Natural killer cell treated with Interleukin-12 subunit alpha and Interleukin-12 subunit beta and Interleukin-15 and Interleukin-18, amount 100 ng/mL, for 72 hours (primary cell): Measurements from ENCODE around the gene C5orf47. TPM values are rescaled to one million over a fixed set of nuclear protein-coding genes. Genes with fewer than 3 reads are reported as not detected.

Source experiments
- ATAC-seq, 2 donors: fragments of 150-1000 bp; cut with Tn5 transposase in 1 of 2; sonication (Bioruptor Pico), chemical (Tn5 transposase) in 1 of 2; 2 replicates each; pipeline ENCODE4 v1.10.0; 2021
- DNase-seq: peaks from one replicate; pipeline ENCODE4 v3.0.0; 2022; ENCODE audit warnings: low spot score
- H3K27ac Mint-ChIP-seq, 2 donors: 1 replicate in 1 of 2; 2 replicates in 1 of 2; pipeline ENCODE4 v1.8.0; 2022; ENCODE audit warnings: mixed read lengths in 2 of 2, mild to moderate bottlenecking in 1 of 2, moderate library complexity in 1 of 2
- H3K27me3 Mint-ChIP-seq, 2 donors: 1 replicate in 1 of 2; 2 replicates in 1 of 2; pipeline ENCODE4 v1.8.0; 2022; ENCODE audit warnings: mixed read lengths in 2 of 2
- H3K36me3 Mint-ChIP-seq: one replicate; pipeline ENCODE4 v1.8.0; 2022; ENCODE audit warnings: mixed read lengths
- H3K4me1 Mint-ChIP-seq, 2 donors: 1 replicate in 1 of 2; 2 replicates in 1 of 2; pipeline ENCODE4 v1.8.0; 2022; ENCODE audit warnings: low read depth in 2 of 2, mixed read lengths in 2 of 2, mild to moderate bottlenecking in 1 of 2
- H3K4me3 Mint-ChIP-seq: one replicate; pipeline ENCODE4 v1.8.0; 2022; ENCODE audit warnings: mixed read lengths
- H3K9me3 Mint-ChIP-seq: 2 replicates; pipeline ENCODE4 v1.8.0; 2022; ENCODE audit warnings: mixed read lengths
- total RNA-seq, 2 donors: library from RNA; stranded (reverse); gene quantifications; one replicate each; pipeline ENCODE4 v1.2.3, GENCODE V29; 2022

C5orf47 gene
- total RNA-seq, 2 donors from 2014 or later: not detected

- no peak for ATAC-seq
- no peak overlapping the region for H3K4me3 Mint-ChIP-seq
- H3K27me3 Mint-ChIP-seq: peaks cover 18 to 32% of the 10 kb centered on the region in 2 donors
- no peak for DNase-seq
- H3K9me3 Mint-ChIP-seq: peaks cover 13% of the 10 kb centered on the region
- H3K36me3 Mint-ChIP-seq: peaks cover 18% of the 10 kb centered on the region
- no peak overlapping the region for H3K27ac Mint-ChIP-seq
- H3K4me1 Mint-ChIP-seq: no peaks in the 10 kb centered on the region
These were observed 41.3 kb downstream of the C5orf47 start for GRCh38 chr5:174030286-174030685.

- no peak overlapping the region for H3K4me3 Mint-ChIP-seq
- no peak overlapping the region for H3K27ac Mint-ChIP-seq
- H3K36me3 Mint-ChIP-seq: no peaks in the 10 kb centered on the region
- ATAC-seq (no peak), DNase-seq (no peak)
- H3K27me3 Mint-ChIP-seq: peaks cover 22 to 35% of the 10 kb centered on the region in 2 donors
- H3K4me1 Mint-ChIP-seq: no peaks in the 10 kb centered on the region
- H3K9me3 Mint-ChIP-seq: no peaks in the 10 kb centered on the region
These were observed 55.7 kb downstream of the C5orf47 start for GRCh38 chr5:174044466-174045254.

GRCh38 chr5:174045470-174046025, 56.6 kb downstream of the C5orf47 start, which contains the start of gene NSG2:
NSG2 (plus strand) TSS chr5:174045706; CDS start chr5:174046756, 1,050 bp downstream.
- ATAC-seq (no peak), DNase-seq (no peak)
- Mint-ChIP-seq H3K4me1 (no peaks in the 10 kb centered on the region), H3K4me3 (no peak within 1 kb of the TSS), H3K36me3 (no peaks in the 10 kb centered on the region), H3K27me3 (peaks cover 20 to 26% of the 10 kb centered on the region in 2 donors), H3K27ac (no peak within 1 kb of the TSS), H3K9me3 (no peaks in the 10 kb centered on the region)

GRCh38 chr5:174046558-174046957, 57.6 kb downstream of the C5orf47 start:
- Mint-ChIP-seq H3K4me3 (no peak overlapping the region), H3K9me3 (no peaks in the 10 kb centered on the region), H3K4me1 (no peaks in the 10 kb centered on the region), H3K27ac (no peak overlapping the region), H3K27me3 (peaks cover 24 to 26% of the 10 kb centered on the region in 2 donors), H3K36me3 (no peaks in the 10 kb centered on the region)
- DNase-seq (no peak), ATAC-seq (no peak)

GRCh38 chr5:174047472-174048099, 58.6 kb downstream of the C5orf47 start:
- H3K4me3 Mint-ChIP-seq: no peak overlapping the region
- H3K27ac Mint-ChIP-seq: no peak overlapping the region
- no peaks in the 10 kb centered on the region for H3K4me1 Mint-ChIP-seq
- DNase-seq (no peak), ATAC-seq (no peak)
- peaks cover 24 to 26% of the 10 kb centered on the region in 2 donors for H3K27me3 Mint-ChIP-seq
- no peaks in the 10 kb centered on the region for H3K36me3 Mint-ChIP-seq
- no peaks in the 10 kb centered on the region for H3K9me3 Mint-ChIP-seq

GRCh38 chr5:174052636-174053035, 63.7 kb downstream of the C5orf47 start:
- no peak overlapping the region for H3K27ac Mint-ChIP-seq
- no peaks in the 10 kb centered on the region for H3K4me1 Mint-ChIP-seq
- H3K9me3 Mint-ChIP-seq: no peaks in the 10 kb centered on the region
- H3K4me3 Mint-ChIP-seq: no peak overlapping the region
- ATAC-seq (no peak), DNase-seq (no peak)
- no peaks in the 10 kb centered on the region for H3K36me3 Mint-ChIP-seq
- peaks cover 12 to 17% of the 10 kb centered on the region in 2 donors for H3K27me3 Mint-ChIP-seq

GRCh38 chr5:174053905-174054304, 64.9 kb downstream of the C5orf47 start:
- Mint-ChIP-seq H3K9me3 (no peaks in the 10 kb centered on the region), H3K27me3 (peaks cover 17 to 21% of the 10 kb centered on the region in 2 donors), H3K36me3 (no peaks in the 10 kb centered on the region), H3K4me3 (no peak overlapping the region), H3K4me1 (no peaks in the 10 kb centered on the region), H3K27ac (no peak overlapping the region)
- ATAC-seq (no peak), DNase-seq (no peak)

Other genes starting within 250 kb of the C5orf47 start
- gene CPEB4, start 100.8 kb upstream of the C5orf47 start, total RNA-seq: 10 to 100 TPM; 29.9 to 45.6 TPM
- not detected for gene NSG2, start 56.5 kb downstream of the C5orf47 start, total RNA-seq